ENCODE data around the gene AURKB. TPM values are rescaled to one million over a fixed set of nuclear protein-coding genes. Genes with fewer than 3 reads are reported as not detected.
A peak's percentile ranks its signal among the peaks of the same experiment; 100 is the strongest.

Gene AURKB
- total and polyA plus RNA-seq, 3 donors from 2014 or later: 2.4 to 3.7 (median 3.2) TPM

DNA sequence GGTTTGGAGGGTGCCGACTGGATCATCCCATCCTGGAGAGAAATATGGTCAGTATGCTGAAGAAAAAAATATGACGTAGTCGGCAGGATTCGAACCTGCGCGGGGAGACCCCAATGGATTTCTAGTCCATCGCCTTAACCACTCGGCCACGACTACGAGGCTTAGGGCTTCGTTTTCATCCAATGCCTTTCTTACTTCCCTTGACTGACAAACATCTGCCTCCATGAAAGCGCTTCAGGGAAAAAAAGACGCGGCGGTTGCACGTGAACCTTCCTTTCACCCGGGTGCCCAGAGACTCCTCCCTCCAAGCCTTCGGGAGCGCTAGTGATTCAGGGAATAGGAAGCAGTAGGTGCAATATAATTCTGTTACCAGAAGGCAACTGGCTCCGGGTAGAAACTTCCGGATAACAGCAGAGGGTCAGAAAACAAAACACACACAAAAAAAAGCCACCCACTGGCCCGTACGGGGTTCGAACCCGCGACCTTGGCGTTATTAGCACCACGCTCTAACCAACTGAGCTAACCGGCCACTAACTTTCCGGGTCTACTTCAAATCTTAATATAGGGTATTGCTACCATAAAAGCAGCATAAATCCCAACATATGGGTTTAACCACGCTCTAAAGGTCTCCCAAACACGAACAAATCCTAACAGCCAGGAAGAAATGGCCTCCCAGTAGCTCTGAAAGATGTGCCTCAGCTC is 16.3 kb upstream of the AURKB start:
- peak overlapping the region; percentile 42 to 70 for H3K27ac ChIP-seq
- no peaks in the 10 kb centered on the region for H3K9me3 ChIP-seq
- TF ChIP-seq CTCF (IDR thresholded peaks at IDR 0.05) (no peak), POLR2A (IDR thresholded peaks at IDR 0.05) (no peak)
- peak; percentile 80 for DNase-seq
- H3K4me1 ChIP-seq: peaks cover 15% of the 10 kb centered on the region
- H3K4me3 ChIP-seq: peak overlapping the region; percentile 4 to 55
- H3K36me3 ChIP-seq (ENCODE audit: low read depth, missing control alignments): no peaks in the 10 kb centered on the region
- intact Hi-C loops (cut with DNase I; ENCODE audit: low total_unique reads): no loop called here
- H3K27me3 ChIP-seq: no peaks in the 10 kb centered on the region
- 9 to 16% methylated on average over 32 of the region's 32 CpGs for WGBS, 2 donors

DNA sequence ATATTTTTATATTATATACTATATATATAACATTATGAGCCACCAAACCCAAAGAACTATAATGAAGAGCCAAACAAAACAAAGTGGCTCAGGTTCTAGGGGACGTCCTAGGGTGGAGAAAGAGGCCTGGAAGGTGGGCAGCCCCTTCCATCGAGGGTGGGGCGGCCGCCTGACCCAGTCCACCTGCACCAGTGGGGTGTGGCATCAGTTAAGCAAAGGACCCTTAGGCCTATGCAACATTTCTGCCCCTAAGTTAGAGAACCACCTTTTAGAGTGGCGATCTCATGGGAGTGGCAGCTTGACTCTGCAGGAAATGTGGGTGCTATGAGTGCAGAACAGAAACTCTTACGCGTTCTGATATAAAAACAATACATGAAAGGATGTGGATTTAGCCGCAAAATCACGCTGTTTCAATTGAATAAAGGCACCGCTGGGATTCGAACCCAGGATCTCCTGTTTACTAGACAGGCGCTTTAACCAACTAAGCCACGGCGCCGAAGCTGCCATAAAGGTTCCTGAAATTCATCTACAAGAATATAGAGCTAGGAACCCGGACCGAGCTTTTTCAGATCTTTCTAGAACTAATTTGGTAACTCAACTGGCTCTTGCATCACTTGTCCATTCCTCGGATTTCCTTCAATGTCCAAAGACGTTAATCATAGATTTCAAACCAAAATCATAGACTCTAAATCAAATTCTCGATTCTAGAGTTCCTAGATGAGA is 15.6 kb upstream of the AURKB start:
- Histone ChIP-seq H3K27me3 (no peaks in the 10 kb centered on the region), H3K27ac (peak overlapping the region; percentile 42 to 70), H3K36me3 (ENCODE audit: low read depth, missing control alignments) (no peaks in the 10 kb centered on the region), H3K4me1 (peaks cover 15% of the 10 kb centered on the region), H3K9me3 (no peaks in the 10 kb centered on the region), H3K4me3 (peak overlapping the region in 1 of 2 donors; percentile 55)
- DNase-seq: peak; percentile 67
- 29 to 46% methylated on average over 20 of the region's 20 CpGs for WGBS, 2 donors
- no peak for TF ChIP-seq POLR2A (IDR thresholded peaks at IDR 0.05)
- no peak for TF ChIP-seq CTCF (IDR thresholded peaks at IDR 0.05)
- intact Hi-C loops (cut with DNase I; ENCODE audit: low total_unique reads): no loop called here

GRCh38 chr17:8224891-8225812 is 14.8 kb upstream of the AURKB start:
- H3K4me3 ChIP-seq: no peak overlapping the region
- no peak for DNase-seq
- WGBS, 2 donors: 73 to 74% methylated on average over 26 of the region's 26 CpGs
- intact Hi-C loops (cut with DNase I; ENCODE audit: low total_unique reads): loop anchor here (5.0 kb wide), 1 partner anchor 38 kb away; no protein-coding TSS in a partner anchor
- H3K36me3 ChIP-seq (ENCODE audit: low read depth, missing control alignments): no peaks in the 10 kb centered on the region
- H3K27me3 ChIP-seq: no peaks in the 10 kb centered on the region
- no peak overlapping the region for H3K27ac ChIP-seq
- TF ChIP-seq POLR2A (IDR thresholded peaks at IDR 0.05) (no peak), CTCF (IDR thresholded peaks at IDR 0.05) (no peak)
- H3K4me1 ChIP-seq: peaks cover 15% of the 10 kb centered on the region
- H3K9me3 ChIP-seq: no peaks in the 10 kb centered on the region

GRCh38 chr17:8223356-8224126 is 13.2 kb upstream of the AURKB start:
- no peaks in the 10 kb centered on the region for H3K9me3 ChIP-seq
- TF ChIP-seq POLR2A (IDR thresholded peaks at IDR 0.05) (no peak), CTCF (IDR thresholded peaks at IDR 0.05) (no peak)
- H3K27me3 ChIP-seq: no peaks in the 10 kb centered on the region
- H3K4me3 ChIP-seq: peak overlapping the region; percentile 74 to 86
- intact Hi-C loops (cut with DNase I; ENCODE audit: low total_unique reads): loop anchor here (5.0 kb wide), 1 partner anchor 36 kb away; no protein-coding TSS in a partner anchor
- peak; percentile 56 for DNase-seq
- H3K4me1 ChIP-seq: peaks cover 15% of the 10 kb centered on the region
- WGBS, 2 donors: 4 to 5% methylated on average over 8 to 26 of the region's 27 CpGs
- peak overlapping the region; percentile 99 for H3K27ac ChIP-seq
- no peaks in the 10 kb centered on the region for H3K36me3 ChIP-seq (ENCODE audit: low read depth, missing control alignments)

All from testis (tissue), 3 donors.